ENCODE measurements around the gene CDHR5. TPM values are rescaled to one million over a fixed set of nuclear protein-coding genes. Genes with fewer than 3 reads are reported as not detected.

CDHR5 gene
- total and polyA plus RNA-seq, 9 of the 15 experiments (the other 6 are each of a cell fraction or from before 2014, with no cell fraction given): 0.16 TPM; not detected in 8

DNA sequence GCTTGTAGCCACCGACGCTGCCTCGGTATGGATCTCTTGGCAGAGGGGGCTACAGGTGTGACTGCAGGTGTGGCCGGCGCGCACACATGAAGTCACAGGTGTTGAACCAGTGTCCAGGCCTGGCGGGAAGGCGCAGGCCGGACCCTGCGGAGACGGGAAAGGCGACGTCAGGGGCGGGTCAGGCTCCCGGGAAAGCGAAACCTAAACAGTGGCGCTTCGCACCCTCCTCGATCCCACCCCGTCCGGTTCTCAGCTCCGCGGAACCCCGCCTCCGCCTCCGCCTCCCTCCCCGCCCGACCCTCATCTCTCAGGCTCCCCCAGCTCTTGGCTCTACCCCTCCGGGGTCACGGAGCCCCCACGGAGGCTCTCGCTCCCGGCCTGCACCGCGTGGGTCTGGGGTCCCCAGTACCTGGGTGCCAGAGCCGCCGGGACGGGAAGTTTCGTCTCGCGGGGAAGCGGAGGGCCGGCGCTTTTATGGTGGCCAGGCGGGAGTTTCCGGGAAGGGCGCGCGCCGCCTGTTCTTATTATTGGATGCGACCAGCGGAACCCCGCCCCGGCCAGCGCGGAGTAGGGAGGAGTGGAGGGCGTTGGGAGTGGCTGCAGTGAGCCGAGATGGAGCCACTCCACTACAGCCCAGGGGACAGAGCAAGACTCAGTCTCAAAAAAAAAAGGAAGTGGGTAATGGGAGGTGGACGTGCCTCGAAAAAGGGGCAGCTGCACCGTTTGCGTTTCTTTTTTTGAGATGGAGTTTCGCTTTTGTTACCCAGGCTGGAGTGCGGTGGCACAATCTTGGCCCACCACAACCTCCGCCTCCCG is 9.0 kb downstream of the CDHR5 start, which contains the start of gene IRF7 (continued):
- TF ChIP-seq SIN3A (IDR thresholded peaks at IDR 0.05; ENCODE audit: borderline replicate concordance in 2 of 2, control insufficient read depth in 1 of 2, low read depth in 2 of 2, low read length in 2 of 2) (0 out of 4 replicates have a peak, but pooled peaks of 1 of the 2 experiments have one; percentile 38), POLR2H (tag; IDR thresholded peaks at IDR 0.05; ENCODE audit: low read depth) (peak; percentile 75), FIP1L1 (IDR thresholded peaks at IDR 0.05; ENCODE audit: low read depth, low read length, poor library complexity, severe bottlenecking) (peak; percentile 86), ELF1 (tag; IDR thresholded peaks at IDR 0.05) (peak; percentile 75; the same call in 1 of the 2 replicates), ZNF121 (CRISPR knock-in tag; conservative IDR thresholded peaks at IDR 0.05) (no peak), POLR2G (IDR thresholded peaks at IDR 0.05; ENCODE audit: low read depth, low read length) (peak; percentile 94), FOXK2 (conservative IDR thresholded peaks at IDR 0.05 in 1 of 2, IDR thresholded peaks at IDR 0.05 in 1 of 2; ENCODE audit: low read depth in 2 of 2) (peak in 1 of 2 experiments; percentile 18; a peak in 1 of 4 replicates), PHF8 (IDR thresholded peaks at IDR 0.05; ENCODE audit: borderline replicate concordance, low read length) (peak; percentile 74; the same call in 1 of the 2 replicates), L3MBTL2 (IDR thresholded peaks at IDR 0.05) (peak; percentile 66; the same call in 1 of the 2 replicates)
- TF ChIP-seq, protein P1, sequence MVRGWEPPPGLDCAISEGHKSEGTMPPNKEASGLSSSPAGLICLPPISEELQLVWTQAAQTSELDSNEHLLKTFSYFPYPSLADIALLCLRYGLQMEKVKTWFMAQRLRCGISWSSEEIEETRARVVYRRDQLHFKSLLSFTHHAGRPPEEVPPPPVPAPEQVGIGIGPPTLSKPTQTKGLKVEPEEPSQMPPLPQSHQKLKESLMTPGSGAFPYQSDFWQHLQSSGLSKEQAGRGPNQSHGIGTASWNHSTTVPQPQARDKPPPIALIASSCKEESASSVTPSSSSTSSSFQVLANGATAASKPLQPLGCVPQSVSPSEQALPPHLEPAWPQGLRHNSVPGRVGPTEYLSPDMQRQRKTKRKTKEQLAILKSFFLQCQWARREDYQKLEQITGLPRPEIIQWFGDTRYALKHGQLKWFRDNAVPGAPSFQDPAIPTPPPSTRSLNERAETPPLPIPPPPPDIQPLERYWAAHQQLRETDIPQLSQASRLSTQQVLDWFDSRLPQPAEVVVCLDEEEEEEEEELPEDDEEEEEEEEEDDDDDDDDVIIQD (CRISPR knock-in tag; IDR thresholded peaks at IDR 0.05): no peak
- TF ChIP-seq, protein P2, sequence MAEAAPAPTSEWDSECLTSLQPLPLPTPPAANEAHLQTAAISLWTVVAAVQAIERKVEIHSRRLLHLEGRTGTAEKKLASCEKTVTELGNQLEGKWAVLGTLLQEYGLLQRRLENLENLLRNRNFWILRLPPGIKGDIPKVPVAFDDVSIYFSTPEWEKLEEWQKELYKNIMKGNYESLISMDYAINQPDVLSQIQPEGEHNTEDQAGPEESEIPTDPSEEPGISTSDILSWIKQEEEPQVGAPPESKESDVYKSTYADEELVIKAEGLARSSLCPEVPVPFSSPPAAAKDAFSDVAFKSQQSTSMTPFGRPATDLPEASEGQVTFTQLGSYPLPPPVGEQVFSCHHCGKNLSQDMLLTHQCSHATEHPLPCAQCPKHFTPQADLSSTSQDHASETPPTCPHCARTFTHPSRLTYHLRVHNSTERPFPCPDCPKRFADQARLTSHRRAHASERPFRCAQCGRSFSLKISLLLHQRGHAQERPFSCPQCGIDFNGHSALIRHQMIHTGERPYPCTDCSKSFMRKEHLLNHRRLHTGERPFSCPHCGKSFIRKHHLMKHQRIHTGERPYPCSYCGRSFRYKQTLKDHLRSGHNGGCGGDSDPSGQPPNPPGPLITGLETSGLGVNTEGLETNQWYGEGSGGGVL (CRISPR knock-in tag; IDR thresholded peaks at IDR 0.05): no peak
